H1 (cell line): Measurements from ENCODE around the gene EEF2. TPM values are rescaled to one million over a fixed set of nuclear protein-coding genes. Genes with fewer than 3 reads are reported as not detected.

Experiments
- CTCF ChIA-PET: fragments of 300-600 bp; sonication (Branson Sonifier 250); formaldehyde crosslinking; loops from one replicate; lab custom pipeline; 2021; ENCODE audit not compliant: partially characterized antibody; lab: Charles Lee
- POLR2A ChIA-PET: fragments of 300-600 bp; sonication (Branson Sonifier 250); formaldehyde crosslinking; loops from one replicate; lab custom pipeline; 2021; ENCODE audit warnings: inconsistent platforms; ENCODE audit not compliant: partially characterized antibody; lab: Charles Lee
- DNase-seq, 2 experiments: peaks; one replicate each; pipeline versions ENCODE4 v3.0.0 to v3.0.0-alpha.2; 2010 to 2022; ENCODE audit warnings: low spot score in 2 of 2, low read depth in 1 of 2, mixed read lengths in 1 of 2
- FAIRE-seq: peaks from 2 replicates; lab custom pipeline; 2011; peaks lifted over from hg19 to GRCh38; lab: Jason Lieb, UNC
- H2AFZ ChIP-seq: 2 replicates; pipeline ENCODE4 v1.8.1; 2012; ENCODE audit warnings: low read length, inconsistent platforms
- H2AK5ac ChIP-seq: 2 replicates; pipeline ENCODE4 v1.6.1; 2013; ENCODE audit warnings: low read depth, low read length
- H2BK120ac ChIP-seq: replicated peaks from 2 replicates; pipeline ENCODE3; 2013; ENCODE audit warnings: low read depth, low read length, inconsistent platforms
- H2BK12ac ChIP-seq: 2 replicates; pipeline ENCODE4 v1.6.1; 2013; ENCODE audit warnings: low read depth, low read length
- H2BK15ac ChIP-seq: 2 replicates; pipeline ENCODE4 v1.6.1; 2013; ENCODE audit warnings: low read length
- H2BK20ac ChIP-seq: 2 replicates; pipeline ENCODE4 v1.6.1; 2013; ENCODE audit warnings: low read length
- H2BK5ac ChIP-seq: 2 replicates; pipeline ENCODE4 v1.6.1; 2013; ENCODE audit warnings: low read depth, low read length
- H3K14ac ChIP-seq: 2 replicates; pipeline ENCODE4 v1.6.1; 2013; ENCODE audit warnings: inconsistent platforms; ENCODE audit not compliant: insufficient read length
- H3K18ac ChIP-seq: 2 replicates; pipeline ENCODE4 v1.6.1; 2013; ENCODE audit warnings: low read length; ENCODE audit errors: extremely low read depth
- H3K23ac ChIP-seq: 2 replicates; pipeline ENCODE4 v1.6.1; 2013; ENCODE audit warnings: inconsistent platforms; ENCODE audit not compliant: insufficient read length
- H3K23me2 ChIP-seq: 2 replicates; pipeline ENCODE4 v1.6.1; 2013; ENCODE audit warnings: low read depth, low read length
- H3K27ac ChIP-seq: 2 replicates; pipeline ENCODE4 v1.6.1; 2011; ENCODE audit warnings: low read depth, low read length, inconsistent platforms
- H3K27me3 ChIP-seq, 4 experiments: replicated peaks in 1 of 4; 1 replicate in 1 of 4; 2 replicates in 3 of 4; pipeline versions ENCODE4 v1.6.1 to v1.8.1; 2011 to 2013; ENCODE audit warnings: low read length in 3 of 4, mild to moderate bottlenecking in 3 of 4, inconsistent platforms in 2 of 4, mixed read lengths in 2 of 4, moderate library complexity in 1 of 4; ENCODE audit not compliant: control insufficient read depth in 3 of 4, insufficient read depth in 3 of 4; ENCODE audit errors: extremely low read depth in 1 of 4
- H3K36me3 ChIP-seq, 4 experiments: 2 replicates each; pipeline versions ENCODE4 v1.6.1 to v1.8.1; 2011 to 2013; ENCODE audit warnings: mild to moderate bottlenecking in 4 of 4, low read length in 3 of 4, moderate library complexity in 2 of 4, control low read depth in 1 of 4, inconsistent platforms in 1 of 4; ENCODE audit not compliant: insufficient read depth in 4 of 4, control insufficient read depth in 2 of 4
- H3K4ac ChIP-seq: replicated peaks from 2 replicates; pipeline ENCODE3; 2013; ENCODE audit warnings: low read length, low read depth, mixed read lengths, inconsistent platforms; ENCODE audit not compliant: insufficient read length
- H3K4me1 ChIP-seq, 4 experiments: replicated peaks in 1 of 4; 1 replicate in 1 of 4; 2 replicates in 3 of 4; pipeline versions ENCODE4 v1.6.1 to v1.8.1; 2011 to 2013; ENCODE audit warnings: low read length in 3 of 4, inconsistent platforms in 2 of 4, mixed read lengths in 1 of 4; ENCODE audit not compliant: insufficient read depth in 4 of 4, control insufficient read depth in 3 of 4
- H3K4me2 ChIP-seq, 2 experiments: 2 replicates each; pipeline versions ENCODE4 v1.6.1 to v1.8.1; 2011 to 2013; ENCODE audit warnings: low read depth in 2 of 2, low read length in 2 of 2, control low read depth in 1 of 2, inconsistent platforms in 1 of 2, mild to moderate bottlenecking in 1 of 2; ENCODE audit not compliant: insufficient read depth in 1 of 2
- H3K4me3 ChIP-seq, 4 experiments: fragments of 200-600, 300-600 bp in 1 of 4; sonication (generic), shearing (Covaris generic), sonication (Bioruptor Twin) in 1 of 4; 2 replicates each; pipeline versions ENCODE4 v1.5.1 to v1.8.1; 2011 to 2016; ENCODE audit warnings: low read length in 4 of 4, low read depth in 3 of 4, control low read depth in 2 of 4, inconsistent platforms in 2 of 4, mild to moderate bottlenecking in 2 of 4, mixed read lengths in 1 of 4, moderate library complexity in 1 of 4; ENCODE audit not compliant: insufficient read depth in 2 of 4; ENCODE audit errors: extremely low read depth in 1 of 4
- H3K56ac ChIP-seq: replicated peaks from 2 replicates; pipeline ENCODE3; 2013; ENCODE audit warnings: low read depth, mild to moderate bottlenecking, mixed read lengths, low read length, inconsistent platforms; ENCODE audit not compliant: insufficient read length
- H3K79me1 ChIP-seq: 2 replicates; pipeline ENCODE4 v1.6.1; 2013; ENCODE audit warnings: low read depth, low read length, control low read depth
- H3K79me2 ChIP-seq, 2 experiments: 2 replicates each; pipeline versions ENCODE4 v1.6.1 to v1.8.1; 2012 to 2013; ENCODE audit warnings: low read length in 2 of 2, mild to moderate bottlenecking in 2 of 2, inconsistent platforms in 1 of 2; ENCODE audit not compliant: insufficient read depth in 2 of 2, control insufficient read depth in 1 of 2
- H3K9ac ChIP-seq, 4 experiments: replicated peaks in 1 of 4; 1 replicate in 1 of 4; 2 replicates in 3 of 4; pipeline versions ENCODE4 v1.6.1 to v1.8.1; 2011 to 2013; ENCODE audit warnings: low read depth in 3 of 4, low read length in 3 of 4, control low read depth in 2 of 4, mild to moderate bottlenecking in 2 of 4, moderate library complexity in 2 of 4, inconsistent platforms in 1 of 4; ENCODE audit errors: extremely low read depth in 1 of 4
- H3K9me3 ChIP-seq, 2 experiments: 2 replicates each; pipeline versions ENCODE4 v1.6.1 to v1.8.1; 2012 to 2013; ENCODE audit warnings: mild to moderate bottlenecking in 2 of 2, moderate library complexity in 2 of 2, control low read depth in 1 of 2, inconsistent platforms in 1 of 2, low read depth in 1 of 2, low read length in 1 of 2, mixed read lengths in 1 of 2; ENCODE audit not compliant: insufficient read depth in 2 of 2
- H4K20me1 ChIP-seq, 2 experiments: replicated peaks in 1 of 2; 2 replicates each; pipeline versions ENCODE3 to v1.8.1; 2011 to 2013; ENCODE audit warnings: inconsistent platforms in 2 of 2, low read length in 2 of 2, mild to moderate bottlenecking in 1 of 2; ENCODE audit not compliant: insufficient read depth in 2 of 2, control insufficient read depth in 1 of 2
- H4K5ac ChIP-seq: 2 replicates; pipeline ENCODE4 v1.6.1; 2013; ENCODE audit warnings: low read length, low read depth, mixed read lengths, inconsistent platforms; ENCODE audit not compliant: insufficient read length
- H4K8ac ChIP-seq: 2 replicates; pipeline ENCODE4 v1.8.0; 2013; ENCODE audit warnings: mild to moderate bottlenecking, moderate library complexity, low read length, inconsistent platforms; ENCODE audit not compliant: insufficient read depth; ENCODE audit errors: extremely low read depth
- H4K91ac ChIP-seq: replicated peaks from 2 replicates; pipeline ENCODE3; 2013; ENCODE audit warnings: low read length, mixed read lengths, inconsistent platforms; ENCODE audit not compliant: insufficient read length
- CBX8 ChIP-seq: fragments of 300-800, 300-1000 bp; sonication (generic); IDR thresholded peaks from 2 replicates; pipeline ENCODE4 v1.7.1; 2016; ENCODE audit warnings: low read depth, low read length, borderline replicate concordance
- FOSL1 ChIP-seq: IDR thresholded peaks from 2 replicates; pipeline ENCODE4 v1.6.1; 2011; ENCODE audit warnings: mild to moderate bottlenecking, low read depth, low read length, moderate library complexity; ENCODE audit not compliant: insufficient read depth
- KDM5A ChIP-seq: fragments of 200-600 bp; IDR thresholded peaks from 2 replicates; pipeline ENCODE4 v1.7.1; 2012; ENCODE audit warnings: mild to moderate bottlenecking, low read length, inconsistent platforms, mixed read lengths
- RAD21 ChIP-seq, 2 experiments: IDR thresholded peaks in 1 of 2; conservative IDR thresholded peaks in 1 of 2; 2 replicates each; pipeline ENCODE4 v1.6.1; 2011; ENCODE audit warnings: low read depth in 2 of 2, low read length in 2 of 2, improper control_type of control experiment in 1 of 2, inconsistent platforms in 1 of 2, mild to moderate bottlenecking in 1 of 2, moderate library complexity in 1 of 2
- RBBP5 ChIP-seq: IDR thresholded peaks from 2 replicates; pipeline ENCODE4 v1.7.1; 2012; ENCODE audit warnings: low read depth, mild to moderate bottlenecking, inconsistent platforms, low read length, moderate library complexity, borderline replicate concordance
- SAP30 ChIP-seq: fragments of 300-600 bp; sonication (generic); IDR thresholded peaks from 2 replicates; pipeline ENCODE4 v1.7.1; 2012; ENCODE audit warnings: low read length, moderate library complexity, mild to moderate bottlenecking, inconsistent platforms; ENCODE audit not compliant: insufficient read depth, insufficient replicate concordance
- SP2 ChIP-seq: IDR thresholded peaks from 2 replicates; pipeline ENCODE4 v1.6.1; 2012; ENCODE audit warnings: mild to moderate bottlenecking, low read length, inconsistent platforms
- SRF ChIP-seq: IDR thresholded peaks from 2 replicates; pipeline ENCODE4 v1.6.1; 2011; ENCODE audit warnings: mild to moderate bottlenecking, low read depth, low read length, moderate library complexity
- SUZ12 ChIP-seq: fragments of 200-600 bp; sonication (generic); IDR thresholded peaks from 2 replicates; pipeline ENCODE4 v1.6.1; 2012; ENCODE audit warnings: mild to moderate bottlenecking, inconsistent platforms, low read length, moderate library complexity, mixed read lengths
- TBP ChIP-seq: IDR thresholded peaks from 2 replicates; pipeline ENCODE4 v1.6.1; 2011; ENCODE audit warnings: low read depth, low read length, improper control_type of control experiment
- YY1 ChIP-seq: IDR thresholded peaks from 2 replicates; pipeline ENCODE4 v1.6.1; 2011; ENCODE audit warnings: low read depth, mild to moderate bottlenecking, low read length
- WGBS, 2 experiments: shearing (Covaris generic) in 1 of 2; methylation state at CpG; one replicate each; pipeline versions ENCODE4 v1.1.6 to v1.1.7; 2013 to 2015; ENCODE audit warnings: low lambda C conversion rate in 2 of 2, mixed read lengths in 2 of 2, inconsistent platforms in 1 of 2, low coverage in 1 of 2, missing lambda C conversion rate in 1 of 2; ENCODE audit not compliant: insufficient replicate concordance in 2 of 2, insufficient coverage in 1 of 2, insufficient read length in 1 of 2; ENCODE audit errors: extremely low coverage in 1 of 2, missing lambda C conversion rate in 1 of 2; 5-methylcytosine and 5-hydroxymethylcytosine counted together
- polyA plus RNA-seq, 7 experiments: library from polyadenylated mRNA; depleted of rRNA in 3 of 7; stranded (reverse) in 5 of 7; unstranded in 2 of 7; fragments of >200 nt in 5 of 7; fragments of 200-250 nt in 2 of 7; gene quantifications; 1 replicate in 5 of 7; 2 replicates in 1 of 7; 4 replicates in 1 of 7; pipeline versions ENCODE4 v1.2.1 to v1.2.3, GENCODE V29; 2011 to 2013; ENCODE audit warnings: missing spikeins in 2 of 7, mixed read lengths in 2 of 7
- total RNA-seq: library from RNA; stranded (reverse); fragmentation: NEBNext Ultra II Directional; extraction: Animal tissue kit (Norgen Biotek cat#: 25700); gene quantifications from 2 replicates; pipeline ENCODE4 v1.2.1, GENCODE V29; 2021

EEF2 gene
- total and polyA plus RNA-seq, 2 of the 8 experiments (the other 6 are each of a cell fraction or from before 2014, with no cell fraction given) = 1,554 to 3,380 TPM

GRCh38 chr19:4033028-4033956, 48.0 kb upstream of the EEF2 start:
- Histone ChIP-seq H3K79me2 (no peaks in the 10 kb centered on the region), H4K5ac (no peak overlapping the region), H2BK120ac (no peak overlapping the region), H3K36me3 (peaks cover 0 to 58% (median 24%) of the 10 kb centered on the region in 4 experiments; a peak in 6 of 8 replicates), H2BK5ac (no peak overlapping the region), H3K9me3 (peaks cover 3 to 5% of the 10 kb centered on the region in 2 experiments; a peak in 1 of 4 replicates), H3K4ac (no peak overlapping the region), H3K4me3 (no peak overlapping the region), H2AK5ac (no peak overlapping the region), H2BK20ac (no peak overlapping the region), H3K9ac (peak overlapping the region in 1 of 4 experiments; percentile 22; a peak in 1 of 7 replicates), H4K20me1 (peaks cover 0 to 15% of the 10 kb centered on the region in 2 experiments), H3K4me2 (no peak overlapping the region), H3K4me1 (no peaks in the 10 kb centered on the region), H3K23ac (no peak overlapping the region), H3K79me1 (no peaks in the 10 kb centered on the region), H3K18ac (no peak overlapping the region), H2AFZ (no peak overlapping the region), H3K14ac (no peak overlapping the region), H2BK15ac (no peak overlapping the region), H3K23me2 (peaks cover 9% of the 10 kb centered on the region; the same call in 1 of the 2 replicates), H3K27ac (no peak overlapping the region), H3K27me3 (no peaks in the 10 kb centered on the region), H3K56ac (no peak overlapping the region), H4K8ac (no peak overlapping the region), H4K91ac (no peak overlapping the region), H2BK12ac (no peak overlapping the region)
- ChIA-PET CTCF (interaction anchor here (1.5 kb wide), 1 partner anchor 8 kb away, joined by 3 read pairs; no protein-coding TSS in a partner anchor), POLR2A (interaction anchor here (1.0 to 3.1 kb wide), 9 partner anchors 8 to 62 kb away, joined by 3 to 19 read pairs (median 4); partner anchors contain the start of genes DAPK3, EEF2 and PIAS4)
- FAIRE-seq (no peak), DNase-seq (no peak)
- 91% methylated on average over 49 of the region's 63 CpGs; no CpG with 5 or more reads in 1 of the 2 experiments for WGBS, 2 experiments
- TF ChIP-seq SP2 (no peak), SAP30 (no peak), SRF (no peak), RBBP5 (no peak), KDM5A (no peak), RAD21 (IDR thresholded peaks at IDR 0.05 in 1 of 2, conservative IDR thresholded peaks at IDR 0.05 in 1 of 2; ENCODE audit: low read depth in 2 of 2, low read length in 2 of 2) (no peak), CBX8 (no peak), SUZ12 (no peak), FOSL1 (no peak), TBP (no peak), YY1 (no peak)
